NOMO-1 treated with dmso at 0.1 percent for 144 hours (cell line): ENCODE results near the gene CTPS2.

Experiments
- DNase-seq: peaks from one replicate; lab custom pipeline; 2025; ENCODE audit not compliant: unreplicated experiment; lab: John Stamatoyannopoulos, UW

Gene CTPS2

DNA sequence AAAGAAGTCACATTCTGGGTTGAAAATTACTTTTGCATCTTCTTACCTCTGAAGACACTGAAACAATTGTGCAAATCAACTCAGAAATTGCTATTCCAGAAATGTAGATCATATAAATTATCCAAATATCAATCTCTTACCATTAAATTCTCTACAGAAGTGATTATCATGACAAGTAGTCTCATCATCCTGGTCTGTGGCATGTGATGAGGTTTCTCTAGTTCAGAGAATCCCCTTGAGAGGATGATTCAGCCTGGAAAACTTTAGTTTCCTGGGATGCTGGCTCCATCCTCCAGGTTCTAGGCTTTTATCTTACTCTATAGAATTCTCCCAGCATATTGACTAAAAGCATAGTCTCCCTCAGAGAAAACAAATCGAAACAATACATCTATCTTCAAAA lies 138.7 kb downstream of the CTPS2 start:
- DNase-seq = no peak

GRCh38 chrX:16567681-16568080 lies 144.8 kb downstream of the CTPS2 start:
- DNase-seq = no peak

GRCh38 chrX:16566571-16566970 lies 145.9 kb downstream of the CTPS2 start:
- no peak for DNase-seq

DNA sequence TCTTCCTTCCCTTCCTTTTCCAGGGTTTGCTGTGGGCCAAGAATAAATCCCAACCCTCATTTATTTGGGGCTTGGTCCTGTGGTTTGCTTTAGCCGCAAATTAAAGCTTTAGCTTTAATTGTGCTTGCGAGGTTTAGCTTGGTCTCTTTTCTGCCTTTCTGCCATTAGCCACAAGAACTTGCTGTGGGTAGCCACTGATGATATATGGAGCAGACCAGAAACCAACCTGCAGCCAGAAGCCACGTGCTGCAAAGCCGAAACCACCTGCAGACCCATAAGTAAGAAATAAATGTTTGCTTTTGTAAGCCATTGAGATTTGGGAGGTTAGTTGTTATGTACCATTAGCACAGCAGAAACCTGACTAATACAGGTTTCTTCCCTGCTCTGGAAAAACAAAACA lies 152.3 kb downstream of the CTPS2 start:
- no peak for DNase-seq

- DNase-seq = no peak
These were observed 153.3 kb downstream of the CTPS2 start for GRCh38 chrX:16559206-16559619.

GRCh38 chrX:16558489-16558888 lies 154.0 kb downstream of the CTPS2 start:
- DNase-seq = no peak

DNA sequence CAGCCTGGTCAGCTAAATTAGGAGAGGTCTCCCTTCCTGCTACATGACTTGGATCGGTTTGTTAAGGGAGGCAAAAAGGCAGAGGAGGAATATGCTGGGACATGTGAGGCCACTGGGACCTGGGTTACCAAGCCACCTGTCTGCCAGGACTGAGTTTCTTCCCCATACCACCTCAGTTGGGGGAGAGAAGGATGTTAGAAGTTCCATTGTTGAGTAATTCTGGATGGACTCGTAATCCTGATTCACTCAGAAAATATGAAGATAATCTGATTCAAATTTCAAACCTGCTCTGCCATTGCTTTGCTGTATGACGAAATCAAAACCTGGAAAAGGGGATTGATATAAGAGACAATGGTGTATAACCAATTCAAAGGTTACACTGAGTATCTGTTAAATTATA lies 159.9 kb downstream of the CTPS2 start:
- DNase-seq = no peak

DNA sequence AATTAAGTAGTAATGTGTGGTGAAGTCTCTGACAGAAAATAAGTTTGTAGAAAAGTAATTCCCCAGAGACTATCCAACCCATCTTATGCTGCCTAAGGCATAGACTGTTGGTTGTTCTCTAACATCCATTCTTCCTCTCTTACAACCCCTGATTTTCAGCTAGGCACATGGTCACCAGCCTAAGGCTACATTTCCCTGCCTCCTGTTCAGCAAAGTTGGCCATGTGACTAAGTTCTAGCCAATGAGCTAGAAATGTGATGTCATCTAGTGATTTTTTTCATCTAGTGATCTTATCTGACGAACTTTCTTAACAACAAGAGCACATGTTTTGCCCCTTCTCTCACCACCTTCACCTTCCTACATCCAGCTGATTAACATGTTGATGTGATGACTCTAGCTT lies 164.8 kb downstream of the CTPS2 start:
- no peak for DNase-seq

DNA sequence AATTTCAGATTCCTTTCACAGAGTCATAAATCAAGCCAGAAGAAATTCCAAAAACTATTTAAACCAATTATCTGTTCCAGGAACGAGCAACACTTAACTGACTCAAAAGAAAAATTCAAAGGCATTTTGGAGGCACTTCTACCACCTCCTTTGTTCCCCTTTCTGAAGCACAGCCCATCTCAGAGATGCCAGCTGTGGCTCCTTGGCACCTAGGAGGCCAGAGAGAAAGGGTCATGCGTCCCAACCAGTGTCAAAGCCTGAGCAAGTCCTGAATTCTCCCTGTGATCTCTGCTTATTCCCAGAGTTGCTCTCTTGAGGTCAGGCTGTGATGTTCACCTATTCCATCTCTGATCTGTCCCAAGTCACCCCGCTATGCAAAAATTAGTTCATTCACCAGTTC lies 167.5 kb downstream of the CTPS2 start:
- DNase-seq = no peak
